ENCODE data around the gene RNU5D-1. TPM values are rescaled to one million over a fixed set of nuclear protein-coding genes. Genes with fewer than 3 reads are reported as not detected.

RNU5D-1 gene
- total RNA-seq, 4 donors from 2014 or later, result not detected

DNA sequence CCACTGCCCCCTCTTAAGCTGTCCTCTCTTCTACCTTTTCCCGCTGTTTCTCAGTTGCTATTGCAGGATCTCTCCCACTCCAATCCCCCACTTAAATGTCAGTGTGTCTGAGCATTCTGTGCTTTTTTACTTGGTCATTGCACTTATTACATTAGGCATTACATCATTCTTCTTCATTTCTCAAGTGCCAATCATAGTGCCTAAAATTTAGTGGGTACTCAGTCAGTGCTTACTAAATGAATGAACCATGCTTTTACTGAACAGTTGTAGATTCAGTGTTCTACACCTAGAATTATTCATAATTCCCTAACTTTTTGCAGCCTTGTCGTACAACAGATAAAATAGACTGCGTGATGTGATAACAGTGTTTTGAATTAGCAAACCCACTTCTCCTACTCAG, 37.1 kb downstream of the RNU5D-1 start:
- no peaks in the 10 kb centered on the region for H3K9me3 ChIP-seq
- H3K27ac ChIP-seq, result no peak overlapping the region
- H3K4me3 ChIP-seq, result no peak overlapping the region
- TF ChIP-seq EP300 (IDR thresholded peaks at IDR 0.05), result no peak
- no peak for TF ChIP-seq POLR2A (IDR thresholded peaks at IDR 0.05)
- TF ChIP-seq, protein P1, sequence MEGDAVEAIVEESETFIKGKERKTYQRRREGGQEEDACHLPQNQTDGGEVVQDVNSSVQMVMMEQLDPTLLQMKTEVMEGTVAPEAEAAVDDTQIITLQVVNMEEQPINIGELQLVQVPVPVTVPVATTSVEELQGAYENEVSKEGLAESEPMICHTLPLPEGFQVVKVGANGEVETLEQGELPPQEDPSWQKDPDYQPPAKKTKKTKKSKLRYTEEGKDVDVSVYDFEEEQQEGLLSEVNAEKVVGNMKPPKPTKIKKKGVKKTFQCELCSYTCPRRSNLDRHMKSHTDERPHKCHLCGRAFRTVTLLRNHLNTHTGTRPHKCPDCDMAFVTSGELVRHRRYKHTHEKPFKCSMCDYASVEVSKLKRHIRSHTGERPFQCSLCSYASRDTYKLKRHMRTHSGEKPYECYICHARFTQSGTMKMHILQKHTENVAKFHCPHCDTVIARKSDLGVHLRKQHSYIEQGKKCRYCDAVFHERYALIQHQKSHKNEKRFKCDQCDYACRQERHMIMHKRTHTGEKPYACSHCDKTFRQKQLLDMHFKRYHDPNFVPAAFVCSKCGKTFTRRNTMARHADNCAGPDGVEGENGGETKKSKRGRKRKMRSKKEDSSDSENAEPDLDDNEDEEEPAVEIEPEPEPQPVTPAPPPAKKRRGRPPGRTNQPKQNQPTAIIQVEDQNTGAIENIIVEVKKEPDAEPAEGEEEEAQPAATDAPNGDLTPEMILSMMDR (IDR thresholded peaks at IDR 0.05), result no peak
- peaks cover 0 to 11% (median 0%) of the 10 kb centered on the region in 3 donors for H3K36me3 ChIP-seq
- no peaks in the 10 kb centered on the region for H3K27me3 ChIP-seq
- no peaks in the 10 kb centered on the region for H3K4me1 ChIP-seq
- DNase-seq (ENCODE audit: low spot score in 2 of 2), result no peak
- WGBS, 2 donors, result 93 to 94% methylated on average over 3 of the region's 3 CpGs

DNA sequence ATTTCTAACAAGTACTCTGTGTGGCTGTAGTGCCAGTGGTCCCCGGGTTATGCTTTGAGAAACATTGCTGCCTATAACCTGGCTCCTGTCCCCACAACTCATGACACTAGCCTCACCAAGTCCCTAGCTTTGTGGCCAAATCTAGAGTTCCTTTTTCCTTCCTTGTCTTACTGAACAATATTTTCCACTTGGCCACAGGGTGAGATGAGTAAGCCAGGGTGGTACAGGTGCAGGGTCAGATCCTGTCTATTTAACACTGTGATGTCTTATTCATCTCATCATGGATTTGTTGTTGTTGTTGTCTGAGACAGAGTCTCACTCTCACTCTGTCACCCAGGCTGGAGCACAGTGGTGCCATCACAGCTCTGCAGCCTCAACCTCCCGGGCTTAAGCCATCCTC, 37.8 kb downstream of the RNU5D-1 start:
- no peak for DNase-seq (ENCODE audit: low spot score in 2 of 2)
- 72 to 87% methylated on average over 2 of the region's 2 CpGs for WGBS, 2 donors
- H3K4me1 ChIP-seq, result no peaks in the 10 kb centered on the region
- H3K27ac ChIP-seq, result no peak overlapping the region
- no peaks in the 10 kb centered on the region for H3K27me3 ChIP-seq
- no peak overlapping the region for H3K4me3 ChIP-seq
- TF ChIP-seq EP300 (IDR thresholded peaks at IDR 0.05) (no peak), POLR2A (IDR thresholded peaks at IDR 0.05) (no peak)
- TF ChIP-seq, protein P1 (IDR thresholded peaks at IDR 0.05), result no peak
- H3K9me3 ChIP-seq, result no peaks in the 10 kb centered on the region
- peaks cover 0 to 11% (median 0%) of the 10 kb centered on the region in 3 donors for H3K36me3 ChIP-seq

DNA sequence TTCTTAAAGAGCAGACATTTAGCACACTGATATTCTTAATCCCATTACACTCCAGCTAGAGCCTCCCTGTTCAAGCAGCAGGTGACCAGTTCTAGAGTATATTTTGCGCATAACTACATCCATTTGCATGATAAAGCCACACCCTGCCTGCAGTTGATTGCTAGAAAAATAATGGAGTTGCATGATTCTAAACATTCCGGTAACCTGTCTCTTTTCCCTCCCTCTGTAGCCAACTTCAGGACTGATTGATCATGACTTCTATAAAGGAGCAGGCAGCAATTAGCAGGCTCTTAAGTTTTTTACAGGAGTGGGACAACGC, 41.6 kb downstream of the RNU5D-1 start:
- DNase-seq (ENCODE audit: low spot score in 2 of 2), result no peak
- H3K4me1 ChIP-seq, result no peaks in the 10 kb centered on the region
- H3K27ac ChIP-seq, result no peak overlapping the region
- TF ChIP-seq, protein P1 (IDR thresholded peaks at IDR 0.05), result no peak
- no peak for TF ChIP-seq EP300 (IDR thresholded peaks at IDR 0.05)
- no peaks in the 10 kb centered on the region for H3K9me3 ChIP-seq
- peaks cover 0 to 11% (median 0%) of the 10 kb centered on the region in 3 donors for H3K36me3 ChIP-seq
- no peak overlapping the region for H3K4me3 ChIP-seq
- 85% methylated on average over 3 of the region's 3 CpGs for WGBS, 2 donors
- no peaks in the 10 kb centered on the region for H3K27me3 ChIP-seq

DNA sequence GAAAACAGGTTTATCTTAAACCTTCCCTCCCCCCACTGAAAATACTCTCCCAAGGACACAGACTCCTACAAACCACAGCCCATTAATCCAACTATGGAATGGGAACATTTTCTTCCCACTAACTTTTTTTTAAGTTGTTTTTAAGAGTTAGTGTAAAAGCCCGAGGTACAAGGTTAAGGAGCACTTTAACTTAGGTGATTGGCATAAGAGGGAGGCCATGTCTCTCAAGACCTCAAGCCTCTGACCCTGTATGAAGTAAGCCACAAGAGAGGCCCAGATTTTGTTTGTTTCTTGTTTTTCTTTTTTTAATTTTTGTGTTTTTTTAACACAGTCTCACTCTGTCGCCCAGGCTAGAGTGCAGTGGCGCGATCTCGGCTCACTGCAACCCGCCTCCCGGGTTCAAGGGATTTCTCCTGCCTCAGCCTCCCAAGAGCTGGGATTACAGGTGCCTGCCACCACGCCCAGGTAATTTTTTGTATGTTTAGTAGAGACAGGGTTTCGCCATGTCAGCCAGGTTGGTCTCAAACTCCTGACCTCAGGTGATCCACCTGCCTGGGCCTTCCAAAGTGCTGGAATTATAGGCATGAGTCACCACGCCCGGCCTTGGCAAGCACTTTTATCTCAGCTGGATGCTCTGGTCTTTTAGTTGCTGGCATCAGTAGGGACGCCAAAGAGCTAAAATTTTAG, 42.1 kb downstream of the RNU5D-1 start:
- whole genome bisulfite sequencing, 2 donors, result 85 to 90% methylated on average over 12 of the region's 12 CpGs
- Histone ChIP-seq H3K9me3 (no peaks in the 10 kb centered on the region), H3K27ac (no peak overlapping the region), H3K4me1 (no peaks in the 10 kb centered on the region), H3K4me3 (no peak overlapping the region), H3K27me3 (no peaks in the 10 kb centered on the region), H3K36me3 (peaks cover 0 to 11% (median 0%) of the 10 kb centered on the region in 3 donors)
- no peak for DNase-seq (ENCODE audit: low spot score in 2 of 2)
- TF ChIP-seq EP300 (IDR thresholded peaks at IDR 0.05), result no peak
- no peak for TF ChIP-seq POLR2A (IDR thresholded peaks at IDR 0.05)
- TF ChIP-seq, protein P1 (IDR thresholded peaks at IDR 0.05), result no peak

DNA sequence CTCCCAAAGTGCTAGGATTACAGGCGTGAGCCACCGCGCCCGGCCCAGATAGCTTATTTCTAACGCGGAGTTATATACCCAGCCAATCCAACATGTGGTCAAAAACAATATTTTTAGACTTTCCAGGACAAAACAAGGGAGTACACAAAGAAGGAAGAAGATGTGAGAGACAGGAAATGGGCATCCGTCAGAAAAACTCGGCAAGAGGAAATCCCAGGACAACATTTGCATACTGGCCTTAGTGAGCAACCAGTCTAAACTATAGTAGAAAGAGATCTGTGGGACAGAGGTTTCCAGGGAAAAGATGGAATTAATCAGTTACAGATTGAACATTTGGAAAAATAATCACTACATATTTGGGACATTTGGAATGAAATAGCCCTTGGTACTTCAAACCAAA, 45.1 kb downstream of the RNU5D-1 start:
- DNase-seq (ENCODE audit: low spot score in 2 of 2), result no peak
- H3K4me1 ChIP-seq, result no peaks in the 10 kb centered on the region
- 74 to 75% methylated on average over 8 of the region's 8 CpGs for WGBS, 2 donors
- H3K27me3 ChIP-seq, result no peaks in the 10 kb centered on the region
- no peaks in the 10 kb centered on the region for H3K36me3 ChIP-seq
- H3K27ac ChIP-seq, result no peak overlapping the region
- H3K4me3 ChIP-seq, result no peak overlapping the region
- no peaks in the 10 kb centered on the region for H3K9me3 ChIP-seq
- TF ChIP-seq, protein P1 (IDR thresholded peaks at IDR 0.05), result no peak
- TF ChIP-seq POLR2A (IDR thresholded peaks at IDR 0.05), result no peak
- TF ChIP-seq EP300 (IDR thresholded peaks at IDR 0.05), result no peak

Measured in tibial nerve (tissue), 4 donors.